ENCODE measurements around the gene CDADC1. TPM values are rescaled to one million over a fixed set of nuclear protein-coding genes. Genes with fewer than 3 reads are reported as not detected.

Gene CDADC1
- total RNA-seq, 1 experiment from 2014 or later: 4.0 TPM

DNA sequence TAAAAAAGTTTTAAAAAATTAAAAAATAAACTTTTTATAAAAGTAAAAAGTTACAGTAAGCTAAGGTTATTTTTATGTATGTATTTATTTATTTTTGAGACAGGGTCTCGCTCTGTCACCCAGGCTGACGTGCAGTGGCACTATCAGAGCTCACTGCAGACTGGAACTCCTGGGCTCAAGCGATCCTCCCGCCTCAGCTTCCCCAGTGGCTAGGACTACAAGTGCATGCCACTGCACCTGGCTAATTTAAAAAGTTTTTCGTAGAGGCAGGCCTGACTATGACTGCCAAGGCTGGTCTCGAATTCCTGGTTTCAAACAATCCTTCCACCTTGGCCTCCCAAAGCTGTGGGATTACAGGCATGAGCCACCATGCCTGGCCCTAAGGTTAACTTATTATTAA, 64.1 kb downstream of the CDADC1 start (continued):
- TF ChIP-seq, protein P1, sequence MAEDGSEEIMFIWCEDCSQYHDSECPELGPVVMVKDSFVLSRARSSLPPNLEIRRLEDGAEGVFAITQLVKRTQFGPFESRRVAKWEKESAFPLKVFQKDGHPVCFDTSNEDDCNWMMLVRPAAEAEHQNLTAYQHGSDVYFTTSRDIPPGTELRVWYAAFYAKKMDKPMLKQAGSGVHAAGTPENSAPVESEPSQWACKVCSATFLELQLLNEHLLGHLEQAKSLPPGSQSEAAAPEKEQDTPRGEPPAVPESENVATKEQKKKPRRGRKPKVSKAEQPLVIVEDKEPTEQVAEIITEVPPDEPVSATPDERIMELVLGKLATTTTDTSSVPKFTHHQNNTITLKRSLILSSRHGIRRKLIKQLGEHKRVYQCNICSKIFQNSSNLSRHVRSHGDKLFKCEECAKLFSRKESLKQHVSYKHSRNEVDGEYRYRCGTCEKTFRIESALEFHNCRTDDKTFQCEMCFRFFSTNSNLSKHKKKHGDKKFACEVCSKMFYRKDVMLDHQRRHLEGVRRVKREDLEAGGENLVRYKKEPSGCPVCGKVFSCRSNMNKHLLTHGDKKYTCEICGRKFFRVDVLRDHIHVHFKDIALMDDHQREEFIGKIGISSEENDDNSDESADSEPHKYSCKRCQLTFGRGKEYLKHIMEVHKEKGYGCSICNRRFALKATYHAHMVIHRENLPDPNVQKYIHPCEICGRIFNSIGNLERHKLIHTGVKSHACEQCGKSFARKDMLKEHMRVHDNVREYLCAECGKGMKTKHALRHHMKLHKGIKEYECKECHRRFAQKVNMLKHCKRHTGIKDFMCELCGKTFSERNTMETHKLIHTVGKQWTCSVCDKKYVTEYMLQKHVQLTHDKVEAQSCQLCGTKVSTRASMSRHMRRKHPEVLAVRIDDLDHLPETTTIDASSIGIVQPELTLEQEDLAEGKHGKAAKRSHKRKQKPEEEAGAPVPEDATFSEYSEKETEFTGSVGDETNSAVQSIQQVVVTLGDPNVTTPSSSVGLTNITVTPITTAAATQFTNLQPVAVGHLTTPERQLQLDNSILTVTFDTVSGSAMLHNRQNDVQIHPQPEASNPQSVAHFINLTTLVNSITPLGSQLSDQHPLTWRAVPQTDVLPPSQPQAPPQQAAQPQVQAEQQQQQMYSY (CRISPR knock-in tag; IDR thresholded peaks at IDR 0.05): no peak
- no peak for TF ChIP-seq ZNF396 (CRISPR knock-in tag; IDR thresholded peaks at IDR 0.05; ENCODE audit: borderline replicate concordance)
- TF ChIP-seq ZBTB21 (CRISPR knock-in tag; IDR thresholded peaks at IDR 0.05; ENCODE audit: borderline replicate concordance): no peak
- no peak for TF ChIP-seq JUN (CRISPR knock-in tag; IDR thresholded peaks at IDR 0.05)
- TF ChIP-seq, protein P2, sequence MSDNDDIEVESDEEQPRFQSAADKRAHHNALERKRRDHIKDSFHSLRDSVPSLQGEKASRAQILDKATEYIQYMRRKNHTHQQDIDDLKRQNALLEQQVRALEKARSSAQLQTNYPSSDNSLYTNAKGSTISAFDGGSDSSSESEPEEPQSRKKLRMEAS (CRISPR knock-in tag; IDR thresholded peaks at IDR 0.05): no peak
- no peak for TF ChIP-seq ELF4 (CRISPR knock-in tag; IDR thresholded peaks at IDR 0.05; ENCODE audit: low read depth)
- no peak for TF ChIP-seq NR2C2 (CRISPR knock-in tag; IDR thresholded peaks at IDR 0.05)
- TF ChIP-seq, protein P3, sequence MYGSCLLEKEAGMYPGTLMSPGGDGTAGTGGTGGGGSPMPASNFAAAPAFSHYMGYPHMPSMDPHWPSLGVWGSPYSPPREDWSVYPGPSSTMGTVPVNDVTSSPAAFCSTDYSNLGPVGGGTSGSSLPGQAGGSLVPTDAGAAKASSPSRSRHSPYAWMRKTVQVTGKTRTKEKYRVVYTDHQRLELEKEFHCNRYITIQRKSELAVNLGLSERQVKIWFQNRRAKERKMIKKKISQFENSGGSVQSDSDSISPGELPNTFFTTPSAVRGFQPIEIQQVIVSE (CRISPR knock-in tag; IDR thresholded peaks at IDR 0.05; ENCODE audit: borderline replicate concordance): no peak
- TF ChIP-seq, protein P4, sequence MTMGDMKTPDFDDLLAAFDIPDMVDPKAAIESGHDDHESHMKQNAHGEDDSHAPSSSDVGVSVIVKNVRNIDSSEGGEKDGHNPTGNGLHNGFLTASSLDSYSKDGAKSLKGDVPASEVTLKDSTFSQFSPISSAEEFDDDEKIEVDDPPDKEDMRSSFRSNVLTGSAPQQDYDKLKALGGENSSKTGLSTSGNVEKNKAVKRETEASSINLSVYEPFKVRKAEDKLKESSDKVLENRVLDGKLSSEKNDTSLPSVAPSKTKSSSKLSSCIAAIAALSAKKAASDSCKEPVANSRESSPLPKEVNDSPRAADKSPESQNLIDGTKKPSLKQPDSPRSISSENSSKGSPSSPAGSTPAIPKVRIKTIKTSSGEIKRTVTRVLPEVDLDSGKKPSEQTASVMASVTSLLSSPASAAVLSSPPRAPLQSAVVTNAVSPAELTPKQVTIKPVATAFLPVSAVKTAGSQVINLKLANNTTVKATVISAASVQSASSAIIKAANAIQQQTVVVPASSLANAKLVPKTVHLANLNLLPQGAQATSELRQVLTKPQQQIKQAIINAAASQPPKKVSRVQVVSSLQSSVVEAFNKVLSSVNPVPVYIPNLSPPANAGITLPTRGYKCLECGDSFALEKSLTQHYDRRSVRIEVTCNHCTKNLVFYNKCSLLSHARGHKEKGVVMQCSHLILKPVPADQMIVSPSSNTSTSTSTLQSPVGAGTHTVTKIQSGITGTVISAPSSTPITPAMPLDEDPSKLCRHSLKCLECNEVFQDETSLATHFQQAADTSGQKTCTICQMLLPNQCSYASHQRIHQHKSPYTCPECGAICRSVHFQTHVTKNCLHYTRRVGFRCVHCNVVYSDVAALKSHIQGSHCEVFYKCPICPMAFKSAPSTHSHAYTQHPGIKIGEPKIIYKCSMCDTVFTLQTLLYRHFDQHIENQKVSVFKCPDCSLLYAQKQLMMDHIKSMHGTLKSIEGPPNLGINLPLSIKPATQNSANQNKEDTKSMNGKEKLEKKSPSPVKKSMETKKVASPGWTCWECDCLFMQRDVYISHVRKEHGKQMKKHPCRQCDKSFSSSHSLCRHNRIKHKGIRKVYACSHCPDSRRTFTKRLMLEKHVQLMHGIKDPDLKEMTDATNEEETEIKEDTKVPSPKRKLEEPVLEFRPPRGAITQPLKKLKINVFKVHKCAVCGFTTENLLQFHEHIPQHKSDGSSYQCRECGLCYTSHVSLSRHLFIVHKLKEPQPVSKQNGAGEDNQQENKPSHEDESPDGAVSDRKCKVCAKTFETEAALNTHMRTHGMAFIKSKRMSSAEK (CRISPR knock-in tag; IDR thresholded peaks at IDR 0.05; ENCODE audit: borderline replicate concordance): no peak
- TF ChIP-seq, protein P5, sequence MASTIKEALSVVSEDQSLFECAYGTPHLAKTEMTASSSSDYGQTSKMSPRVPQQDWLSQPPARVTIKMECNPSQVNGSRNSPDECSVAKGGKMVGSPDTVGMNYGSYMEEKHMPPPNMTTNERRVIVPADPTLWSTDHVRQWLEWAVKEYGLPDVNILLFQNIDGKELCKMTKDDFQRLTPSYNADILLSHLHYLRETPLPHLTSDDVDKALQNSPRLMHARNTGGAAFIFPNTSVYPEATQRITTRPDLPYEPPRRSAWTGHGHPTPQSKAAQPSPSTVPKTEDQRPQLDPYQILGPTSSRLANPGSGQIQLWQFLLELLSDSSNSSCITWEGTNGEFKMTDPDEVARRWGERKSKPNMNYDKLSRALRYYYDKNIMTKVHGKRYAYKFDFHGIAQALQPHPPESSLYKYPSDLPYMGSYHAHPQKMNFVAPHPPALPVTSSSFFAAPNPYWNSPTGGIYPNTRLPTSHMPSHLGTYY (CRISPR knock-in tag; IDR thresholded peaks at IDR 0.05): no peak
- no peak for TF ChIP-seq OVOL2 (CRISPR knock-in tag; IDR thresholded peaks at IDR 0.05; ENCODE audit: borderline replicate concordance)
- no peak for TF ChIP-seq CREB1 (CRISPR knock-in tag; IDR thresholded peaks at IDR 0.05)
- no peak for TF ChIP-seq SMAD4 (CRISPR knock-in tag; IDR thresholded peaks at IDR 0.05)
- TF ChIP-seq, protein P6, sequence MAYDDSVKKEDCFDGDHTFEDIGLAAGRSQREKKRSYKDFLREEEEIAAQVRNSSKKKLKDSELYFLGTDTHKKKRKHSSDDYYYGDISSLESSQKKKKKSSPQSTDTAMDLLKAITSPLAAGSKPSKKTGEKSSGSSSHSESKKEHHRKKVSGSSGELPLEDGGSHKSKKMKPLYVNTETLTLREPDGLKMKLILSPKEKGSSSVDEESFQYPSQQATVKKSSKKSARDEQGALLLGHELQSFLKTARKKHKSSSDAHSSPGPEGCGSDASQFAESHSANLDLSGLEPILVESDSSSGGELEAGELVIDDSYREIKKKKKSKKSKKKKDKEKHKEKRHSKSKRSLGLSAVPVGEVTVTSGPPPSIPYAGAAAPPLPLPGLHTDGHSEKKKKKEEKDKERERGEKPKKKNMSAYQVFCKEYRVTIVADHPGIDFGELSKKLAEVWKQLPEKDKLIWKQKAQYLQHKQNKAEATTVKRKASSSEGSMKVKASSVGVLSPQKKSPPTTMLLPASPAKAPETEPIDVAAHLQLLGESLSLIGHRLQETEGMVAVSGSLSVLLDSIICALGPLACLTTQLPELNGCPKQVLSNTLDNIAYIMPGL (CRISPR knock-in tag; IDR thresholded peaks at IDR 0.05): no peak
- TF ChIP-seq, protein P7, sequence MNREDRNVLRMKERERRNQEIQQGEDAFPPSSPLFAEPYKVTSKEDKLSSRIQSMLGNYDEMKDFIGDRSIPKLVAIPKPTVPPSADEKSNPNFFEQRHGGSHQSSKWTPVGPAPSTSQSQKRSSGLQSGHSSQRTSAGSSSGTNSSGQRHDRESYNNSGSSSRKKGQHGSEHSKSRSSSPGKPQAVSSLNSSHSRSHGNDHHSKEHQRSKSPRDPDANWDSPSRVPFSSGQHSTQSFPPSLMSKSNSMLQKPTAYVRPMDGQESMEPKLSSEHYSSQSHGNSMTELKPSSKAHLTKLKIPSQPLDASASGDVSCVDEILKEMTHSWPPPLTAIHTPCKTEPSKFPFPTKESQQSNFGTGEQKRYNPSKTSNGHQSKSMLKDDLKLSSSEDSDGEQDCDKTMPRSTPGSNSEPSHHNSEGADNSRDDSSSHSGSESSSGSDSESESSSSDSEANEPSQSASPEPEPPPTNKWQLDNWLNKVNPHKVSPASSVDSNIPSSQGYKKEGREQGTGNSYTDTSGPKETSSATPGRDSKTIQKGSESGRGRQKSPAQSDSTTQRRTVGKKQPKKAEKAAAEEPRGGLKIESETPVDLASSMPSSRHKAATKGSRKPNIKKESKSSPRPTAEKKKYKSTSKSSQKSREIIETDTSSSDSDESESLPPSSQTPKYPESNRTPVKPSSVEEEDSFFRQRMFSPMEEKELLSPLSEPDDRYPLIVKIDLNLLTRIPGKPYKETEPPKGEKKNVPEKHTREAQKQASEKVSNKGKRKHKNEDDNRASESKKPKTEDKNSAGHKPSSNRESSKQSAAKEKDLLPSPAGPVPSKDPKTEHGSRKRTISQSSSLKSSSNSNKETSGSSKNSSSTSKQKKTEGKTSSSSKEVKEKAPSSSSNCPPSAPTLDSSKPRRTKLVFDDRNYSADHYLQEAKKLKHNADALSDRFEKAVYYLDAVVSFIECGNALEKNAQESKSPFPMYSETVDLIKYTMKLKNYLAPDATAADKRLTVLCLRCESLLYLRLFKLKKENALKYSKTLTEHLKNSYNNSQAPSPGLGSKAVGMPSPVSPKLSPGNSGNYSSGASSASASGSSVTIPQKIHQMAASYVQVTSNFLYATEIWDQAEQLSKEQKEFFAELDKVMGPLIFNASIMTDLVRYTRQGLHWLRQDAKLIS (CRISPR knock-in tag; IDR thresholded peaks at IDR 0.05; ENCODE audit: borderline replicate concordance): no peak
- no peak for TF ChIP-seq IRF2 (CRISPR knock-in tag; IDR thresholded peaks at IDR 0.05; ENCODE audit: borderline replicate concordance, low read depth)
- TF ChIP-seq, protein P8, sequence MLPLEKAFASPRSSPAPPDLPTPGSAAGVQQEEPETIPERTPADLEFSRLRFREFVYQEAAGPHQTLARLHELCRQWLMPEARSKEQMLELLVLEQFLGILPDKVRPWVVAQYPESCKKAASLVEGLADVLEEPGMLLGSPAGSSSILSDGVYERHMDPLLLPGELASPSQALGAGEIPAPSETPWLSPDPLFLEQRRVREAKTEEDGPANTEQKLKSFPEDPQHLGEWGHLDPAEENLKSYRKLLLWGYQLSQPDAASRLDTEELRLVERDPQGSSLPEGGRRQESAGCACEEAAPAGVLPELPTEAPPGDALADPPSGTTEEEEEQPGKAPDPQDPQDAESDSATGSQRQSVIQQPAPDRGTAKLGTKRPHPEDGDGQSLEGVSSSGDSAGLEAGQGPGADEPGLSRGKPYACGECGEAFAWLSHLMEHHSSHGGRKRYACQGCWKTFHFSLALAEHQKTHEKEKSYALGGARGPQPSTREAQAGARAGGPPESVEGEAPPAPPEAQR (CRISPR knock-in tag; IDR thresholded peaks at IDR 0.05): no peak

Data from WTC11 (cell line).